ENCODE results near the gene MAGI2.

The MAGI2 gene

GRCh38 chr7:78450706-78451105 lies 1002.8 kb downstream of the MAGI2 start:
- no peak for DNase-seq

GRCh38 chr7:78448911-78449310 lies 1004.6 kb downstream of the MAGI2 start:
- DNase-seq: no peak

GRCh38 chr7:78444267-78444666 lies 1009.2 kb downstream of the MAGI2 start:
- no peak for DNase-seq

- DNase-seq: no peak
These were observed 1009.7 kb downstream of the MAGI2 start for GRCh38 chr7:78443811-78444210.

GRCh38 chr7:78441737-78442136 lies 1011.7 kb downstream of the MAGI2 start:
- no peak for DNase-seq

- no peak for DNase-seq
These were observed 1015.0 kb downstream of the MAGI2 start for GRCh38 chr7:78438433-78438832.

- DNase-seq: no peak
These were observed 1016.3 kb downstream of the MAGI2 start for GRCh38 chr7:78437118-78437517.

GRCh38 chr7:78435355-78435754 lies 1018.1 kb downstream of the MAGI2 start:
- no peak for DNase-seq

GRCh38 chr7:78434281-78434680 lies 1019.2 kb downstream of the MAGI2 start:
- no peak for DNase-seq

GRCh38 chr7:78433421-78433820 lies 1020.0 kb downstream of the MAGI2 start:
- no peak for DNase-seq

GRCh38 chr7:78429878-78430277 lies 1023.6 kb downstream of the MAGI2 start:
- no peak for DNase-seq

GRCh38 chr7:78427209-78427608 lies 1026.3 kb downstream of the MAGI2 start:
- DNase-seq: no peak

GRCh38 chr7:78420001-78420400 lies 1033.5 kb downstream of the MAGI2 start:
- DNase-seq: no peak

GRCh38 chr7:78417180-78417853 lies 1036.2 kb downstream of the MAGI2 start:
- DNase-seq: no peak

GRCh38 chr7:78413568-78413967 lies 1039.9 kb downstream of the MAGI2 start:
- DNase-seq: no peak

- no peak for DNase-seq
These were observed 1041.1 kb downstream of the MAGI2 start for GRCh38 chr7:78412216-78412858.

- DNase-seq: no peak
These were observed 1046.4 kb downstream of the MAGI2 start for GRCh38 chr7:78407031-78407430.

GRCh38 chr7:78406531-78406930 lies 1046.9 kb downstream of the MAGI2 start:
- no peak for DNase-seq

GRCh38 chr7:78402096-78402495 lies 1051.4 kb downstream of the MAGI2 start:
- DNase-seq: no peak

- DNase-seq: no peak
These were observed 1053.4 kb downstream of the MAGI2 start for GRCh38 chr7:78400038-78400437.

- DNase-seq: no peak
These were observed 1054.3 kb downstream of the MAGI2 start for GRCh38 chr7:78399033-78399769.

- no peak for DNase-seq
These were observed 1054.9 kb downstream of the MAGI2 start for GRCh38 chr7:78398576-78398975.

- DNase-seq: no peak
These were observed 1055.4 kb downstream of the MAGI2 start for GRCh38 chr7:78398081-78398480.

GRCh38 chr7:78396210-78396609 lies 1057.3 kb downstream of the MAGI2 start:
- no peak for DNase-seq
